Body of pancreas (tissue), 4 donors: Measurements from ENCODE around the gene FAM184B. TPM values are rescaled to one million over a fixed set of nuclear protein-coding genes. Genes with fewer than 3 reads are reported as not detected.

ENCODE experiments used
- ATAC-seq: fragments of 150-250 bp; one replicate; pipeline ENCODE4 v1.9.1; 2016
- DNase-seq, 4 donors: peaks; one replicate each; pipeline ENCODE4 v3.0.0-alpha.2; 2019
- H3K27ac ChIP-seq, 4 donors: fragments of 200-600 bp; sonication (generic); 1 replicate in 3 of 4; 2 replicates in 1 of 4; pipeline versions ENCODE4 v1.5.1 to v1.6.1; 2016 to 2019; ENCODE audit warnings: mild to moderate bottlenecking in 1 of 4, mixed read lengths in 1 of 4, moderate library complexity in 1 of 4
- H3K27me3 ChIP-seq, 2 donors: fragments of 200-600 bp; sonication (generic); one replicate each; pipeline ENCODE4 v1.6.0; 2016; ENCODE audit warnings: mild to moderate bottlenecking in 1 of 2
- H3K36me3 ChIP-seq, 2 donors: fragments of 200-600 bp; sonication (generic); replicated peaks in 1 of 2; 2 replicates each; pipeline ENCODE4 v1.5.1; 2016; ENCODE audit warnings: low read depth in 2 of 2; ENCODE audit not compliant: insufficient read depth in 1 of 2
- H3K4me1 ChIP-seq: fragments of 200-600 bp; sonication (generic); one replicate; pipeline ENCODE4 v1.6.0; 2016
- H3K4me3 ChIP-seq, 2 donors: fragments of 200-600 bp; sonication (generic); 1 replicate in 1 of 2; 2 replicates in 1 of 2; pipeline ENCODE4 v1.5.1; 2016 to 2019
- H3K9me3 ChIP-seq, 3 donors: fragments of 200-600 bp; sonication (generic); 1 replicate in 2 of 3; 2 replicates in 1 of 3; pipeline ENCODE4 v1.5.1; 2016
- CTCF ChIP-seq, 7 experiments: fragments of 450-650 bp in 4 of 7; fragments of 200-600 bp in 3 of 7; sonication (generic) in 3 of 7; IDR thresholded peaks; one replicate each; pipeline ENCODE4 v1.5.1; 2016 to 2019; ENCODE audit warnings: antibody characterized with exemption in 7 of 7
- POLR2A ChIP-seq, 3 donors: fragments of 450-650 bp; IDR thresholded peaks; one replicate each; pipeline ENCODE4 v1.6.1; 2016; ENCODE audit warnings: antibody characterized with exemption in 3 of 3, mild to moderate bottlenecking in 2 of 3
- WGBS, 2 donors: methylation state at CpG; one replicate each; pipeline ENCODE4 v1.1.5; 2017; 5-methylcytosine and 5-hydroxymethylcytosine counted together
- intact Hi-C: fragments of 100-400 bp; cut with DNase I; formaldehyde crosslinking; loops from one replicate; pipeline ENCODE4 v1.15.1; 2023
- total RNA-seq, 2 donors: library from RNA; depleted of rRNA; stranded (reverse); fragments of >200 nt; gene quantifications; one replicate each; pipeline ENCODE4 v1.1.0, GENCODE V29; 2016

Gene FAM184B
- total RNA-seq, 2 donors from 2014 or later: not detected

- DNase-seq (no peak), ATAC-seq (no peak)
- no peak overlapping the region for H3K27ac ChIP-seq
- H3K27me3 ChIP-seq: no peaks in the 10 kb centered on the region
- 64 to 65% methylated on average over 9 of the region's 9 CpGs for WGBS, 2 donors
- no peaks in the 10 kb centered on the region for H3K4me1 ChIP-seq
- no peaks in the 10 kb centered on the region for H3K9me3 ChIP-seq
- no peak overlapping the region for H3K4me3 ChIP-seq
- TF ChIP-seq POLR2A (IDR thresholded peaks at IDR 0.05) (no peak), CTCF (IDR thresholded peaks at IDR 0.05) (no peak)
- peaks cover 17 to 32% of the 10 kb centered on the region in 2 donors for H3K36me3 ChIP-seq
- intact Hi-C loops: no loop called here
Observed at GRCh38 chr4:17587094-17587822, 194.2 kb downstream of the FAM184B start.

- TF ChIP-seq CTCF (IDR thresholded peaks at IDR 0.05): no peak
- TF ChIP-seq POLR2A (IDR thresholded peaks at IDR 0.05): no peak
- DNase-seq: no peak
- Histone ChIP-seq H3K9me3 (no peaks in the 10 kb centered on the region), H3K27me3 (no peaks in the 10 kb centered on the region), H3K36me3 (peaks cover 12 to 31% of the 10 kb centered on the region in 2 donors), H3K27ac (no peak overlapping the region), H3K4me3 (no peak overlapping the region), H3K4me1 (no peaks in the 10 kb centered on the region)
- 78 to 87% methylated on average over 10 of the region's 10 CpGs for WGBS, 2 donors
- ATAC-seq: no peak
- intact Hi-C loops: no loop called here
Observed at GRCh38 chr4:17584521-17585213, 196.8 kb downstream of the FAM184B start.

GRCh38 chr4:17583941-17584340 lies 197.5 kb downstream of the FAM184B start:
- DNase-seq: no peak
- H3K27me3 ChIP-seq: no peaks in the 10 kb centered on the region
- no peak overlapping the region for H3K4me3 ChIP-seq
- 88 to 96% methylated on average over 4 of the region's 4 CpGs for WGBS, 2 donors
- intact Hi-C loops: no loop called here
- TF ChIP-seq POLR2A (IDR thresholded peaks at IDR 0.05) (no peak), CTCF (IDR thresholded peaks at IDR 0.05) (no peak)
- H3K36me3 ChIP-seq: peaks cover 9 to 31% of the 10 kb centered on the region in 2 donors
- H3K9me3 ChIP-seq: no peaks in the 10 kb centered on the region
- no peak for ATAC-seq
- peaks cover 4% of the 10 kb centered on the region for H3K4me1 ChIP-seq
- no peak overlapping the region for H3K27ac ChIP-seq

DNA sequence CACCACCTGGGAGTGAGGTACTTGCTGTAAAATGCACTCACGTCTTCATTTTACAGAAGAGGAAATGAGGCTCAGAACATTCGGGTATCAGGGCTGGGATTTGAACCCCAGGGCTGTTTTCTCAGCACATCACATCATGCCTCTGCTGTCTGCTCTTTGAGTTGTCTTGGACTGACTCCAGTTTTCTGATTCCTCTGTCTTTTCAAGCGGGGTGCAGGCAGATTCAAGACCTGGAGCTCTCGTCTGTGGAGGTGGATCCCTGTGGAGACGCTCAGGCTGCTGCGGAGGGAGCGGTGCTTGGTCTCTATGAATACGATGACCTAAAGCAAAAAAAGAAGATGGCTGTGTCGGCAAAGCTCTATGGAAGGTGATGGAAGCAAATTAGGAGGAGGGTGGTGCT lies 198.1 kb downstream of the FAM184B start:
- Histone ChIP-seq H3K36me3 (peaks cover 9 to 29% of the 10 kb centered on the region in 2 donors), H3K4me3 (no peak overlapping the region), H3K27me3 (no peaks in the 10 kb centered on the region), H3K9me3 (no peaks in the 10 kb centered on the region), H3K27ac (no peak overlapping the region), H3K4me1 (peaks cover 11% of the 10 kb centered on the region)
- TF ChIP-seq CTCF (IDR thresholded peaks at IDR 0.05) (no peak), POLR2A (IDR thresholded peaks at IDR 0.05) (no peak)
- intact Hi-C loops: no loop called here
- ATAC-seq (no peak), DNase-seq (no peak)
- 91 to 93% methylated on average over 9 of the region's 9 CpGs for WGBS, 2 donors
